HG03066 (cell line): Measurements from ENCODE around the gene HOOK1.

Source experiments
- ATAC-seq: cut with Tn5 transposase; IDR thresholded peaks from one replicate; pipeline ENCODE4 v1.9.1; 2021; ENCODE audit warnings: low read depth; ENCODE audit not compliant: unreplicated experiment

HOOK1 gene

DNA sequence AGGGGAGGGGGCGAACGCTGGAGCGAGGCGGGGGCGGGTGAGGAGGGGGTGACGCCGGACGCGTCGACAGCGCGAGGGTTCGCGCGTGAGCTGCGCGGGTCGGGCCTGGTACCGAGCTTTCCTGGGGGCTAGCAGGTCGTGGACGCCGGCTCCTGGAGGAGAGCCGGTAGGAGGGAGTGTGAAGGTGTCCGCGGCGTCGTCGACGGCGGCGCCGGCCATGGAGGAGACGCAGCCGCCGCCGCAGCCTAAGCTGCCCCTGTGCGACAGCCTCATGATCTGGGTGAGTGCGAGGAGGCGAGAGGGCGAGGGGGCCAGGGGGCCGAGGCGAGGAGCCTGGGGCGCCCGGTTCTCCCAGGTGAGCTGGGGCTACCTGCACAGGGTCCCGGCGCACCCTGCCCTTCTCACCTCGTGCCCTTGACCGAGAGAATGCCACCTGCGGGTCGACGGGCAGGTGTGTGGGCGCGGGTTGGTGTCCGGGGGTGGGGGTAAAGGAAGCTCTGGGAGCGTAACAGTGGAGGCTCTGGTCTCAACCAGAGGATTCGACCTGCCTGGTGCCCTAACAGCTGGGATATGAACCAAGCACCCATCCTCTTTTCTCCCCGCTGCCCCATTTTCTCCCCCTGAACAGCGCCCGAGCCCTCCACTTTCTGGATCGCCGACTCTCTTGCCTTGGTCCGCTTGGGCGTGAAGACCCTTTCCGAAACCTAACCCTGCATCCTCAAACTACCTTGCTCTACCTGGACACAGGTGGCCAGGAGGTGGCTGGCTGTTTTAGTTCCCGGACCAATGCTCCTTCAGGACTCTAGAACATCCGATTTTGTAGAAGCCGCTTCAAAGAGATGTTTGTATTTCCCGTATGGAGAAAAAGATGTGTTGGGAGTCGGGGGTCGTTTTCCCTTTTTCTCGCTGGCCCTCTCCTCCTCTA is at the start of gene HOOK1:
Gene HOOK1 (plus strand): TSS at position 49 of the 925 bp plus-strand sequence. CDS start 169 bp downstream, at position 218.
- peak; percentile 21 for ATAC-seq

DNA sequence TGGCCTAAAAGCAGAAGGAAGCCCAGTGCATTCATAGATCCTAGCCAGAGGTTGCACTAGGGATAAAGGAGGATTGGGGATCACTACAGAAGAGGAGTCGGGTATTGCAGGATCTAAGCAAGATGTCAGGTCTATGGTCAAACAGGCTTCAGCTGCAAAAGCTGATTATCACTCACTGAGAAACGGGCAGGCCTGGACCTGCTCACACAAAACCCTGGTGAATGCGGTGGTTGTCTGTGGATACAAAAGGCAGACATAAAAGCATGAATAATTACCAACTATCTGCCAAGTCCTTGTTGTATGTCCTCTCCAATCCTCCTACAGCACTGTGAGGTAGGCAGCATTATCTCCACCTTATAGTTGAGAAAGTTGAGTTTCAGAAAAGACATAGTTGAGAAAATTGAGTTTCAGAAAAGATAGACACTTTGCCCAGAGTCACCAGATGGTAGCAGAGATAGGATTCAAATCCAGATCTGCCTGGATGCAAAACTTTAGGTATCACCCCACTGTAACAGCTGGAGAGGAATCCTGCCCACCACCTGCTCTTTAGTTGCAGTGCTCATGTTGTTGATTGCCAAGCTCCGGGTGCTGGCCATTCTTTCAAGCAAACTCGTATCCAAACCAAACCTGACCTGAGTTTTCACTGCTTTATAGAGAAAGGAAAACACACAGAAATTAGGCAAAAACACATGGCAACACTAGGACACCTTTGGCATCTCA is 49.6 kb upstream of the HOOK1 start:
- no peak for ATAC-seq

DNA sequence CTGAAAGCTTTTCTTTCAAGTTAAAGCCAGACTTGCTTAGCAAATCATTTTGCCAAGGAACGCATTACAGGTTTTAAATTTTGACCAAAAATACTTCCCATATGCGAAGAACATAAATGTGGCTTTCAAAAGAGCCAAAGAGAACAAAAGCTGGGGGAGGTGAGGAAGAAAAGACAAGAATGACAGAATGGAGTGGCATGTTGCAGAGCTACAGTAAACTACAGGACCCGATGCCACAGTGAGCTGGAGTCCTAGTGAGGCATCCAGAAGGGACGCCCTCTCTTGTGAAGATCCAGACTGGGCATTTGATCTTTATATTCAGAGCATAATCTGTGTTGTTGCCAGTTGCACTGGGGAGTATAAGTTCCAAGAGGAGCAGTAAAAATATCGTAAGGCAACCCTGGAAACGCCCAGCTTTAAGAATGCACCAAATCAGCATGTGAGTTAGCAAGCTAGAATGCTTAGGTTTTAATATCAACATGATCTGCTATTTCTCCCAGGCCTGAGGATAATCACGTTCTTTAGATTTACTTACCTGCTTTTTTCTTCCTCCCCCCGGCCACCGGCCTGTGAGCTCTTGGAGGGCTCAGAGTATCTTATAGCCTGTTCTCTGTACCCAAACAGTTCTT is 48.4 kb upstream of the HOOK1 start:
- ATAC-seq: no peak

DNA sequence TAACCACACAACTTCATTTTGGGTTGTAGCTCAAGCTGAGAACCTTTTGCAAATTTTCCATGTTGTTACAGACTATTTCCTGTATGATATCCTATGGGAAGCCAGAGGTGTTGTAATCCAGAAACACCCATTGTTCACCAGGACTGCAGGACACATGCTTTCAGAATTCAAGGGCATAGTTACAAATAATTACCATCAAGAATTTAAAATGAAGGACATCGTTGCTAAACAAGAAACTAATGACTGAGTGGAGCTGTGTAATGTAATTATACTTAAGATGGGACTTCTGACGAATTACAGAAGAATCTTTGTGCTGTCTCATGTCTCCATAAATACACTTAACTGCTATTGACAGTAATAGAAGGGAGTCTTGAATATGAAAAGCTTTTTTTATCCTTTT is 47.6 kb upstream of the HOOK1 start:
- ATAC-seq: no peak

DNA sequence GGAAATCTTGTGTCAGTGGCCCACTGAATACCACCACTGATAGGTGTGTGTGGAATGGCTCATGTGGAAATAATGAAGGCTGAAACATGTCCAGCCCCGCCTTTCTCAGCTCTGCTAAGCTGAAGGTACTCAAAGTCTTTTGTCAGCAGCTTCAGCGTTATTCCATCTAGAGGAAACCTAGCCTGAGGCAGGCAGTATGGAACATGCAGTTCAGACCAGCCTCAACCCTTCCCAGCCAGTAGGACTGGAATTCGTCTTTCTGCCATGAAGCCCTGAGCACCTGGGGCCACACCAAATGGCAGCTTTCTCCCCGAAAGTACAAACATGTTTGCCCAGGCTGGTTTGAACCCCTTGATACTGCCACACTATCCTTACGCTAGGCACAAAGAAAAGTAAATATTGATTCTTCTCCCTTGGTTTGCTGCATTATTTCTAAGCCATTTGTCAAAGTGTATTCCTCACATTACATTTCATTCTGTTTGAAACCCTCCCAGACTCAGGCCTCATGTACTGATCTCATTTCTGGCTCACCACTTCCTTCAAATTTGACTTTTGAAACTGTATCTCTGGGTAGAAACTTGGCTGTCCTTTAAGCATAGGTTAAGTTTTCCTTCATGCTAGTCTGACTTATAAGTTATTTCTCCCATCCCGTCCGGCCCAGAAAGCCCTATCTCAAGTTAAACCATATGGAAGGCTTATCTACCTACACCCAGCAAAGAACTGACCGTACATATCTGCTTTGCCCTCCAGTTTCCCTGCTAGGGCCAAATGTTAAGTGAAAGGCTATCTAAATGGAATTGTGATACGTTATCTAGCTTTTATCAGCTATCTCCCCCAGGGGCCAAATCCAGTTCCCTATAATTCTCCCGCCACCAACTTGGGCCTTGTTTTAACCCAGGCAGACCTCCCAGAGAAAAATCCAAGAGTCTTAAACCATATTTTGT is 45.7 kb upstream of the HOOK1 start:
- no peak for ATAC-seq

DNA sequence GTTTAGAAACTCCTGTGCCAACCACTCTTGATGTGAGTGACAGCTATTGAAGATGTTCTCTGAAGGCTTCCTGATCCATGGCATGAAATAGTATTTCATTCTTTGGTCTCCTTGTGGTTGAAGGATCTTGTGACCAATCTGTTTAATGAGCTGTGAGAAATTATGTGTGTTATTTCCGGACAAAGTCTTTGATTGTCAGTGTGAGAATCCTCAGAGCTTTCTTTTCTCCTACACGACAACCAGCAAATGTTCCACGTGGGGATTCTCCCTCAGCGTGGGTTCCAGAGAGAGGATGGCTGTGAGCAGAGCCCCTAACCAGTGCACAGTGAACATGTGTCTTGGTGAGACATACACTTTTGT is 45.0 kb upstream of the HOOK1 start:
- ATAC-seq: no peak

DNA sequence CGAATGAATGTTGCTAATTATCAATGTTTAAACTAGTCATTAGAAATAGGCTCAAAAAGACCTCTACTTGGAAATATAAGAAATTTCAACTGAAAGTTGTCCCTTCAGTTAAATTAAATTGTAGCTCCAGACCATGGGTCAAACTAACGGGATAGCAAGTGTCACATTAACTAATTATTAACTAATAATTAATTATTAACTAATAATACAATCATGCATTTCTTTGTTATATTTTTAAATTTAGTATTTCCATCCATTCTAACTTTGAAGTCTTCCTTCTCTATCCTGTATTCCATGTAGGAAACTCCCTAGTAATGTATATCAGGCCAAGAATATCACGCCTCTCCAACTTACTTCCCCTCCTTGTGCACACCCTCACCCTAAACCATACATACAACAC is 43.4 kb upstream of the HOOK1 start:
- ATAC-seq: no peak

DNA sequence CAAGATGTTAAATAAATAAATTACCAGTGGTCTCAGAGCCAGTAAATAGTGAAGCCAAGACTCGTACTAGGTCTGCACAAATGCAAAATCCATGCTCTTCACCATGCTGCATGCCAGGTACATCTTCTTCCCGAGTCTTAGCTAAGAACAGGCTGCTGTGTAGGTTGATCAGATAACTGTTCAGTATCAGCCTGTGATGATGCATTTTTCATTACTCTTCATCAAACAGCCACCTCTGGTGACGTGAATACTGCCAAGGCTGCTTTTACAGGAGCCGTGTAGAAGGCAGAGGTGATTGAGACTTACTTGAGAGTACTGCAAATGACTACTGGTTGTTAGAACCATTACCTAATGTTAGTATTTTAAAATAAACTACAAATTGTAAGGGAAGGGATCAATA is 39.3 kb upstream of the HOOK1 start:
- ATAC-seq: no peak

DNA sequence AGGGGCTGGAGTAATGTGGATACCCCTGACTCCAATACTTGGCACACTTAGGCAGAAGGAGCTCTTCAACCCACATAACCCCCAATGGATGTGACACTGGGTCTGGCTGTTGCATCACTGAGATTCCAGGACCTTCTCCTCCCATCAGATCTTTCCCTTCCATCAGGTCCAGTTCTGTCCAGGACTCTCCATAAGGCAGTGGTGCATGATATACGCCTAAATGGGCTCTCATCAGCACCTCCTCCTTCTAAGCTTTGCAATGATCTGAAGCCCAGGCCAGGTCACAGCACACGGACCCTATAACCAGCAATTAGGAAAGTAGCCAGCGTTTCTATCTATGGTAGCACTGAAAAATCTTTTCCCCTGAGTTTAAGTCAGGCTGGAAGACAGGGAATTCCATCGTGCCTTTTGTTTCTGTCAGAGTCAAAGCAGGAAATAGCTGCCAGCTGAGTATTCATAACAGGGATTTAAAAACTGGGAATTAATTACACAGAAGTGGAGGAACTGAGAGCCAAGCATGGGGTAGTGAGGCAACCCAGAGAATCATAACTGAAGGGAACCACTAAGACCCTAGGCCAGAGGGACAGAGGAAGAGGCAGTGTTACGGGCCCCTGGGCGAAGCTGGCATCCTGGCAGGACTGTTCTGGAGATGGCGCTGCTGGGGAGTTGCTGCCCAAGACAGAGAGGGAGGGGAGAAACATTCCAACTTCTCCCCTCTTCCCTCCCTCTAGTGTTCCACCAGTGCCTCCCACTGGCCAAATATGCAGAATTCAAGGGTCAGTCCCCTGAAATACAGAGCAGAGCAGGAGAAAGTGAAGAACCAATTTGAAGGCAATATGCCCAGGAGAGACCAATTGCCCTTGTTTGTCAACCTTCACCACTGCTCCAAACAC is 37.5 kb upstream of the HOOK1 start:
- ATAC-seq: no peak

DNA sequence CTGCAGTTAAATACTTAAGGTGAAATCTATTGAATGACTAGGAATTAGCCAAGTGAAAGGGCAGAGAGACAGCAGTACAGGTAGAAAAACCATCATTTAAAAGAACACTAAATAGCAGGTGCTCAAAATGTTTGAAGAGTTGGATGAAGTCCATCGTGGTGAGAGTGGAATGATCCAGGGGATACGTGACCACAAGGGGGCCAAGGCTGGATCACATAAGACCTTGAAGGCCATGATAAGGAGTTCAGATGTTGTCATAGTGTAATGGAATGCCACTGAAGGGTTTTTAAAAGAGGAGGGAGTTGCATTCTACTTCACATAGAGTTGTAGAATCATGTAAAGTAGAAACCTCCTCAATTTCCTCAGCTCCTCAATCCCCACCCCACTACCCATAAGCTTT is 34.8 kb upstream of the HOOK1 start:
- ATAC-seq: no peak

DNA sequence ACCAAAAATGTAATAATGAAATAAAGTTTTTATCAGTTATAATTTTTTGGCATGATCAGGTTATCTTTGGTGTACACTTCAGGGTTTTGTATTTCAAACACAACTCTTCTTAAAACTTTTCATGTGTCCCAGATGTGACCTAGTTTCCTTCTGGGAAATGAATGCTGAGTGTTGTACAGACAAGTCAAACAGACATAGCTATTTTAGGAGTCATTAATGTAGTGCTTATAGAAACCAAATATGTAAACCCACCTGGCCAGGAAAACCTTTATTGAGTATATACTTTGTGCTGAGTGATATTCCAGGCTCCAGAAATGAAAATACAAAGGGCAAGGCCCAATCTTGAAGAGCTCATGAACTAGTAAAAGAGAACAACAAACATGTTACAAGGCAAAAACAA is 25.9 kb upstream of the HOOK1 start:
- ATAC-seq: no peak

DNA sequence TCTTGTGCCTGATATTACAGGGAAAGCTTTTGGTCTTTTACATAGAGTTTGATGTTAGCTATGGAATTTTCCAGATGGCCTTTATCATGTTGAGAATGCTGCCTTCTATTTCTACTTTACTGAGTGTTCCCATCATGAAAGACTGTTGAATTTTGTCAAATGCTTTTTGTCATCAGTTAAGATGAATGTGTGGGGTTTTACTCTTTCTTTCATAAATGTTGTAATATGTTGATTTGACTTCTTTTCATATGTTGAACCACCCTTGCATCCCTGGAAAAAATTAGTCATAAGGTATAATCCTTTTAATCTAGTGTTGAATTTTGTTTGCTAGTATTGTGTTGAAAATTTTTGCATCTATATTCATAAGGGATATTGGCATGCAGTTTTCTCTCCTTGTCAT is 16.1 kb upstream of the HOOK1 start:
- no peak for ATAC-seq

DNA sequence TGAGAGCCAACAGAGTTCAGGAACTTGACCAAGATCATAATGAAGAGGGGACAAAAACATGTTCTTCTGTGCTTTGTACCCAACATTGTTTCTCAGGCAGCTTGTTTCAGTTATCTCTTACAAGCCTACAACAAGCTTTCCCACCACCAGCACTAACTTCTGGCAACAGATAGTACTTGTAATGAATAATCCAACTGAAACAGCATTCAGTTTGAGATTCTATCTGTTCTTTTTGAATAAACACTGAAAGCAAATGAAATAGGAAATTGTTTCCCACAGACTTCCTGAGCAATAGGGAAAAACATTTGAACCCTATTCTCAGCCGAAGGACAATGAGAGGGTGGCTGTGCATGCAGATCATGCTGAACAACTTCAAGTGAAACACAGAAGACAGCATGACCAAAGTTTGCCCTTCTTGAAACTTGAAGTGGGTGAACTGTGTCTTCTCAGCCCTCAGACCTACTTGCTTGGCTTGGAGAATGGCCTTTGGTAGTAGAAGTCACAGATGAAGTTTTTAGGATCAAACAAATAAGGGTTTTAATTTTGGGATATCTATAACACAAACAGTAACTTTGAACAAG is 11.2 kb upstream of the HOOK1 start:
- no peak for ATAC-seq

DNA sequence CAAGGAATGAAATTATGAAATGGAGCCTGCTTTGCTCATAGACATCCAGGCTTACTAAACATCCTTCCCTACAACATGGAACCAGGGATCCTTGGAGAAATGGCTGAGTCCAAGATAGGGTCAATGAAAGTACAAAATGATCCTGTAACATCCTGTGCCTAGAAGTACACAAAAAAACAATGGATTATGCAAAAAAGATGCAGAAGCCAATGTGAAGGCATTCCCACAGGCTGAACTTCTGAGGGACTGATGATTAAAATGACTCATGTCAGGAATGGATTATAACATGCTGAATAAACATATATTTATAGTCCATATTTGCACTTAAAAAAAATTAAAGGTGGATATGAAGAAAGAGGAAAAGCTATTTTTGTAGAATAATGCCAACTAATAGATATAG is 10.4 kb upstream of the HOOK1 start:
- ATAC-seq: no peak

DNA sequence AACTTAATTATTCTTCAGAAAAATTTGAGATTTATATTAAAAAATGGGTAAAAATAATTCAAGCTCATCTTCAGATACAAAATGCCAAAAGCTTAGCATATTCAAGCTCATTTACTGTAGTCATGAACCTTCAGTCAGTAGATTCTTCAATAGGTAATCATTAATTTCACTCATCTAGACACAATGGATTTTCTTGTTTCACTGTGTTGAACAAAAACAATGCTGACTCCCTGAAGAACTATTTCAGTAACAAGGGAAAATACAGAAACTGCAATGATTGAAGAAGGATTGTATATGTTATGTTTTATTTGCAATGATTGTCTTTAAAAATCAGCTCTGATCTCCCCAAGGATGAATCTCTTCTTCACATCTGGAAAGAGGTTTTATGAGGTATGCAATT is 9.2 kb upstream of the HOOK1 start:
- no peak for ATAC-seq

DNA sequence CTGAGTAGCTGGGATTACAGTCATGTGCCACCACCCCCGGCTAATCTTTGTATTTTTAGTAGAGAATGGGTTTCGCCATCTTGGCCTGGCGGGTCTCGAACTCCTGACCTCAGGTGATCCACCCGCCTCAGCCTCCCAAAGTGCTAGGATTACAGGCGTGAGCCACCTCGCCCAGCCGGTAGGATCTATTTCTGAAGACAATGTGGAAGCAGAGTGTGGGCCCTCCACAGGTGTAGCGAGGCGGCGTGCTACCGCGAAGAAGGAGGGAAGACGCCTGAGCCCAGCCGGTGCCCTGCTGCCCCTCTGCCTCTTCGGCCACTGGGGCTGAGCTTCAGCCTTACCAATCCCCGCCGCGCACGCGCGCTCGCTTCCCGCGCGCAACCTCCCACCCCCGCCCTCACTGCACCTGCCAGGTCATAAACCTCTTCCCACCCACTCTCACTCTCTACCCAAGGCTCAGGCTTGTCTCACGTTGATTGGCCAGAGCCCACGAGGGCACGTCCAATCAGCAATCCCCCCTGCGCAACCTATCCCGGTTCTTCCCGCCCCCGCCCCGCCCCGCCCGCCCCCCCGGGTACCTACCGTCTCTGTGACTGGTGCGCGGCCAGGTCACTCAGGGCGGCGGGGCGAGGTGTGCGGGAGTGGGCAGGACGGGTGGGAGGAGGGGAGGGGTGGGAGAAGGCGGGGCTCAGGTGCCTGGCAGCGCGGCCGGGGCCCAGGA is 409 bp upstream of the HOOK1 start:
- peak; percentile 96 for ATAC-seq

DNA sequence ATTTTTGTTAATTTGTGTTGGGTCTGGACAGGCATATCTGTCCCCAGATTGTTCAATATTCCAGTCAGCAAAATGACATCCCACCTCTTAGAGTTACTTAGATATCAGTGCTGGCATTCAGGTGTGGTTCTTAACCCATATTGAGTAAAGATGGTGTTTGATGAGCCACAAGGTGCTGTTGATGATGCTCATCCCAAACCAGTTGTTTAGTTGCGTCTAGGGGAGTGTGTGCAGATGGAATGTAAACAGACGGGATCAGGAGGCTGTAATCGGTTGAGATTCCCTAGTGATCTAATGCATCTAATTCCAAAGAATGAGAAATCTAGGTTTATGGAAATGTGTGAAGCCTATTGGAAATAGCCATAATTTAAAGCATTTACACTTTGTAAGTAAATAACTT is 1.1 kb downstream of the HOOK1 start:
- ATAC-seq: no peak

DNA sequence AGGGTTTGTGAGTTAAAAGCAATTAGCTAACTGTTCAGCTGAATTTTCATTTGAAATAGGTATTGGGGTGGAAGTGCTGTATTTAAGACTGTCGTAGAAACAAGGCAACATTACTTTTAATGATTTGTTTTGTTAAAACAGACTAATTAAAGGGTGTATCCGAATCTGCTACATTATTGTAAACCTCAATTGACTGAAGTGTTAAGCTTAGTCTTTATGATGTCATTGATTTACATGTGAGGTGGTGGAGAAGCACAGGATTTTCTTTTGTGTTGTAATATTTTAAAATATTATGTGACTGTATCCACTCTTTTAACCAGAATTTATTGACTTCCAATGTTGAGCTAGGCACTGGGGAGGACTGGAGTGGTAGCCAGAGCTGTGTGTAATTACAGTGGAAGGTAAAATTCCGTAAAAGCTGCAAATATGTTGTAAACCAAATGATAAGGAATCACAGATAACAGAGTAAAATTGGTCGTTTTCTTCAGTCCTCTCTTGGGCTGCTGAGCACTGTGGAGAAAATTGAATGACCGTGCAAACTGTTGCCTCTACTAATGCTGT is 1.6 kb downstream of the HOOK1 start:
- ATAC-seq: no peak
